ENCODE measurements around the gene SKI.
"Not testable (repeated sequence)": the region's sequence is repeated elsewhere in the genome, so short reads cannot be mapped to it uniquely, and the experiment has no call there.

The SKI gene

GRCh38 chr1:2279817-2280216 is 51.7 kb downstream of the SKI start:
- DNase-seq = no peak

GRCh38 chr1:2282556-2283270 is 54.6 kb downstream of the SKI start:
- no peak for DNase-seq

- DNase-seq = no peak
Measured at GRCh38 chr1:2283371-2283990, 55.4 kb downstream of the SKI start.

DNA sequence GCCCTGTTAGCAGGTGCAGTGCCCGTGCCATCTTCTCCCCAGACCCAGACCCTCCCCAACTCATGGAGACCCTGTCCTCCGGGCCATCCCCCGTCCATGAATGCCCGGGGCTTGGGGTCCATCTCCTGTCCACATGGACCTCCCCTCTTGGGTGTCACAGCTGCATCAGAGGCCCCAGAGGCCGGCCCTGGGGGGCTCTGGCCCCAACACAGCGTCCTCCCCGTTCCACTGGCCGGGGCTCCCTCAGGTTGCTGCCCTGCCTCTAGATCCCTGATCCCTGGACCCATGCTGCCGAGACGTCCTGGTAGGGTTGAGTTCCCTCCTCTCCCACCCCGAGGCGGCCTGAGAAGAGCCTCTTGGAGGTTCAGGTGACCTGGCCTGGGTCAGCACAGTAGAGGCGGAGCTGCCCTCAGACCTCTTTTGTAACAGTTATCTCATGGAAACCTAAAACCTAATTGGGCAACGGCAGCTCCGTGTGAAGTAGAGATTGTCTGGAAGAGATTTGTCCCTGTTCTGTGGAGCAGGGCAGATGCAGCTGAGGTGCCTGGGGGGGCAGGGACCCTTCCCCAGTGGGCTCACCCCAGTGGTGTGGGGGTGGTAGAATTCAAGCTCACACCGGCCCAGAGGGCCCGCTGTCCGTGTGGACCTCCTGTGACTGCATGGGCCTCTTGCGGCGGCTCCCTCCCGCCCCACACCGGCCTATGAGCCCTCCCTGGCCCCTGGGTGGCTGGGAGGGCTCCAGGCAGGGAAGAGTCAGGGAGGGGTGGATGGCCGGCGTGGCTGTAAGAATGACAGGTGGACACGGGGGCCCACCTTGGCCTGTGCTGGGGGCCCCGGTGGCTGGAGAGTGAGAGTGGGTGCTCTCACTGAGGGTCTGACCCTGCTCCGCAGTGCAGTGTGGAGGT is 56.1 kb downstream of the SKI start:
- no peak for DNase-seq

GRCh38 chr1:2284932-2285331 is 56.8 kb downstream of the SKI start:
- no peak for DNase-seq

DNA sequence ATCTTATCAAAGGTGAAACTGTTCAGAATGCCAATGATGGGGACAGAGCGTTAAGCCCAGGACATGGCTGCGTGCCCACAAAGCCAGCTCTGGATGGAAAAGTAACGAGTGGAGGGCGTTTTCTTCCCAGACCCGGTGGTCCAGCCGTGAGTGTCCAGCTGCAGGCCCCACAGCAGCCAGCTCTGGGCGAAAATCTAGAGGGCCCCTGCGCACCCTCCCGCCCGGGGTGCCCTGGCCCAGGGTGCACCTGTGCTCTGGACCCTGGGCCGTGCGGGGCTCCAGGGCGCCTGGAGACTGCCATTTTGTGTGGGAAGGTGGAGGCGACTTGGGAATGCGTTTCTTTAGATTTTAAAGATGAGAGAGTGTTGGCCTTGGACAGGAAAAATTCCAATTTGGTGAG is 58.8 kb downstream of the SKI start:
- DNase-seq = no peak

DNA sequence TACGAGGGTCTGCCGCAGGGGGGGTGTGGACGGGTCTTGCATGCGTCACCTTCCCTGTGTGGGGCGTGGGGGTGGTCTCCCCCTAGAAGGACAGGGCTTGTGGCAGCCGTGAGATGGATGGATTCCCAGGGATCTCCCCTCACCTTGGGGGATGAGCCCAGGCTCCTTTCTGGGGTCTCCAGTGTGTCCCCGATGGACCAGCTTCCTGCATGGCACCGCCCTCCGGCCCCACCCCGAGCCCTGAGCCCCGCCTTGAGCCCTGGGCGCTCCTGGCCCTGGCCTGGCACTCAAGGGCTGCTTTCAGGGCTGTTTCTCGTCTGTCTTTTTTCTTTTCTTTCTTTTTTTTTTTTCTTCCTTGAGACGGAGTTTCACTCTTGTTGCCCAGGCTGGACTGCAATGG is 59.5 kb downstream of the SKI start:
- DNase-seq = no peak

DNA sequence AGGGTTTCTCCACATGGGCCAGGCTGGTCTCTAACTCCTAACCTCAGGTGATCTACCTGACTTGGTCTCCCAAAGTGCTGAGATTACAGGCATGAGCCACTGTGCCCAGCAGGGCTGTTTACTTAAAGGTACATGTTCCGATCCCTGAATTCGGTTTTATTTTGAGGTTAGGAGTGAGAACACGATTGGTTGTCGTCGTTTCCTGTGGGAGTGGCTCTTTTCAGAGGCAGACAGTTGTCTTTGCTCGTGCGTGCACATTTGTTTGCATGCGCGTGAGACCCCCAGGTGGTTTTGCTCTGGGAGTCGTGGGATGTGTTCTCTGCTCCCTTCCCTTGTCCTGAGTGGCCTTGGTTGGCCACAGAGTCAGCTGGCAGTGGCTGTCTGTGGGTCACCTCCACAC is 60.2 kb downstream of the SKI start:
- DNase-seq = no peak

DNA sequence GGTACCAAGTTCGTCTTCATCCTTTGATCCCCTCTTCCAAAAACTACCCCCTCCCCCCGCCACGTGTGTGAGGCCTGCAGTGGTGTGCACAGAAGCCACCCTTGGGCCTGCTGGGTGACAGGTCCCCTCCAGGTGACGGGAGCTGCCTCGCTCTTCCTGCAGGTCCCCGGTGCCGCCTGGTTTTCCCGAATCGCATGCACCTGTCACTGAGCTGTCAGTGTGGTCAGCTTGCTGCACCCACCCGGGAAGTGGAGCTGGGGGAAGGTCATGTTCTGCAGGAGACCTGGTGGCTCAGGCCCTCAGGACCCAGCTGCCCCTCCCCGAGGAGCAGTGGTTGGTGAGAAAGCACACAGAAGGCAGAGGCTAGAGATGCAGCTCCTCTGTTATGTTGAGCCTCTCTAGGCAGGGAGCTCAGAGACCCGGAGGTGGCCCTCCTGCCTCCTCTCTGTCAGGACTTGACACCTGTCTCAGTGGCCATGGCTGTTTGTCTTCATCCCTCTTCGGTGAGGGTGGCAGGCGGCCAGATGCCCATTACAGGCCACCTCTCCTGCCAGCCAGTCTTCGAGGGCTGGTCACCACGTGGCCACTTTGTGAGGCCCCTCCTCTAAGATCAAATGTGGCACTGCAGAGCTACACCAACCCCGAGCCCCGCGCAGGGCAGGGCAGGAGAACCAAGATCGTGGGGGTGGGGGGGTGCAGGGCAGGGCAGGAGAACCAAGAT is 60.9 kb downstream of the SKI start:
- DNase-seq = no peak

DNA sequence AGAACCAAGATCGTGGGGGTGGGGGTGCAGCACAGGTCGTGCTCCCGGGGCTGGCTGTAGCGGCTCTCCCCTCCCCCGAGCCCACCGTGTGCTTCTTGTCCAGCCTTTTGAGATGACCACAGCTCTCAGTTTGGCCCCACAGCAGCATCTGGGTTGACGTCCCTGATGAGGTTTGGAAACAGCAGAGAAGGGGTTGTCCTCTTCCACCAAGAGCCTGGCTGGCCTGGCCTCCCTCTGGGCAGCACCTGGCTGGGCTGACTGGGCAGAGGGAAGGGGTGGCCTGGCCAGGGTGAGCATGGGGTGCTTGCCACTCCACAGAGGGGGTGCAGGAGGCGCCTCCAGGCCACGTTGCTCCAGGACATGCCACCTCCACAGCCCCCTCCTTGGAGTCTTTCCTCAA is 61.5 kb downstream of the SKI start:
- no peak for DNase-seq

DNA sequence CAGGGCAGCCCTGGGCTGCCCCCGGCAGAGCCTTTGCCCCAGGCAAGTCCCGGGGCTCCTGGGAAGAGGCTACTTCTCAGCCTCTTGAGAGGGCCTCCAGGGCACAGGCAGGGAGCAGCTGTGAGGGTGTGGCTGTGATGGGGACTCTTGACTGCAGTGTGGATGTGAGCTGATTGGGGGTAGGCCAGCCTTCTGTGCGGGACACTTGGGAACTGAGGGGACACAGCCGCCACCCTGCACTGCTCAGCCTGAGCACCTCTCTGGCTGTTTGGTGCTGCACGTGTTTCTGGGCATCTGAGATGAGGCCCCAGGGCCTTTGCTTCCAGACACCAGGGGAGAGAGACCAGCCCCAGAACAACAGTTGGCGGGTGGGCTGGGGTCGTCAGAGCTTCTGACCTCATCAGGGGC is 62.1 kb downstream of the SKI start:
- DNase-seq = no peak

DNA sequence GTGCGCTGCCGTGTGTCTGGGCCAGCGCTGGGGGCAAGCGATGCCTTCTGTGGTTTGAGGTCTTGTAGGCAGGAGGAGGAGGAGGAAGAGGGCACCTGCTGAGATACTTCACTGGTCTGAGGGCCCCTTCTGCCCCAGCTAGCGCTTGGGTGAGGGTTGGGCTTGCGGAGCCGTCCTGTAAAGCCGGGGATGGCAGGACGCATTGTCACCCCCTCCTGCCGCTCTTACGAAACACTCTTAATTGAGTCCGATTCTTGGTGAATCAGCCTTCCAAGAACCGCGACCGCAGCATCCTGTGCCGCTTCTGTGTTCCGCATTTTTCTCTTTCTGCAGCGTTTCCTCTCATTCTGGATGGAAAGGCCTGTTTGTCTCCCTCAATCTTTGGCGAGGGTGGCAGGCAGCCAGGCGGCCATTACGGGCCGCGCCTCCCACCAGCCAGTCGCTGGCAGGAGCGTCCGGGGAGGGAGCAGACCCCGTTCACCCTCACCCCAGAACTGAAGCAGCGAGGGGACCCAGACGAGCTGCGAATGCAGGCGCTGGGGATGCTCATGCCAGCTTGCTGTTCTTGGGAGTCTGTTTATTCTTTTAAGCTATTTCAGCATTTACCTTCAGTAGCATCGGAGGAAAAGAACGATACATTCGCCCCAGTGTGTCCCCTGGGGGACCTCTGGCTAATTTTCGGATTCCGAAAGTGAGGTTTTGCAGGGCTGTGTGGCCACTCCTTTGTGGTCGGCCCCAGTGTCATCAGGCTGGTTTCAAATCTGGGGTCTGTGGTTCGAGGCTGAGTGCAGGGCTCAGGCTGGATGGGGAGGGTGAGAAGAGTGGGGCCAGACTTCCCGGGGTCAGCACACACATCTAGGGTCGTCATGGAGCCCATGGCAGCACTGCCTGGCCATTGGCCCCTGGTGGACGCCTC is 62.7 kb downstream of the SKI start:
- DNase-seq = peak; percentile 70

- DNase-seq = no peak
Measured at GRCh38 chr1:2291577-2291976, 63.5 kb downstream of the SKI start.

DNA sequence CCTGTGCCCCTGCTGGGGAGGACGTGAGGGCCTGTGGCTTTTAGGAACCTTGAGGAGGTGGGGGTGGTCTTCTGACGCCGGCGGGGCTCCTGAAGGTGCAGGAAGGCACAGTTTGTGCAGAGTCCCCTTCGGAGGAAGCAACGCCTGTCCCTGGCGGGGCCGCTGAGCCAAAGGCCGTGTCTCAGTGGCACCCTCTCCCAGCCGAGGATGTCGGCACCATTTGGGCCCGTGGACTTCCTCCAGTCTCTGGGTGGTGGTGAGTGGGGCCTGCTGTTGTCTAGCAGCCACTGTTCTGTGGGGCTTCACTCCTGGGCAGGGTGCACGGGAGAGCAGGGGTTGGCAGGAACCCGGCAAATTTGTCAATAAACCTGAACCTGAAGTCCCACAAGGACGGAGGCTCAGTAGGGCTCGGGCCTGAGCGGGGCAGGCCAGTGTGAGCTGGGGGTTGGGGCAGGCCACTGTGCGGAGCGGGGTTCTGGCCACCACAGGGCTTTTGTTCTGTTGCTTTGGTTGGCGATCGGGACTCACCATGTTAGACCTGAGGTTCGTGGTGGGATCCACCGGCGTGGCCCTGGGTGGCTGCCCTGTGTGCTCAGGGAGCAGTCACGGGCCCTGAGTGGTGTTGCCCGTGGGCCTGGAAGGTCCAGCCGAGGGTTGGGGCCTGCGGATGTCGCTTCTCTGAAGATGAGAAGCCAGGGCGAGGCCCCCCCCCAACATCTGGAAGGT is 64.8 kb downstream of the SKI start:
- DNase-seq = no peak

DNA sequence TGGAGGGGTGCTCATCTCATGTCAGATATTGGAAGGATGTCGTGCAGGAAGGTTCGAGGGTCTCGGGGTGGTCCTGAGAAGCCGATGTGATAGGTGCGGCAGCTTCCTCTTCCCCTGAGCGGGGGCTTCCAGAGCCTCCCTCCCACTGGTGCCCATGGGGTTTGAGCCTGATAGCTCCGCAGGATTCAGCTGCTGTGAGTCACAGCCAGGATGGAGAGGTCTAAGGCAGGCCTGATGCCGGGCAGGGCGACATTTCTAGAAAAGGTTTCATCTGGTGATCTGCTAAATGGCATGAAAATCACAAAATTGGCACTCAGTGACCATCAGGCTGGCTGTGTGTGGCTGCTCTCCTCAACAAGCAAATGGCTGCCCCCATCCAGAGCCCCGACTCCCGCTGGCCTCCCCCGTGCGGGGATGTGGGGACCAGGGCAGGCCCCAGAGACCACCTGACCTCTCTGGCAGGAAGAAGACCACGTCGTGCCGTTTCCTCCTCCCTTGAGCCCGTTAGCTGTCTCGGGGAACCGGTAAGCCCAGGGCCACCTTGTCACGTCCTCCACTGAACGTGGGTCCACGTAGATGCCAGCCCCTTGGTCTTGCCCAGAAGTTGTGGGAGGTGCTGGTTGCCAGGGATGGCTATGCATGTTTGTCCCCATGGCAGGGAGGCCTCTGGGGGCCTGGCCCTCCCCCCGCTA is 66.1 kb downstream of the SKI start:
- DNase-seq = no peak

DNA sequence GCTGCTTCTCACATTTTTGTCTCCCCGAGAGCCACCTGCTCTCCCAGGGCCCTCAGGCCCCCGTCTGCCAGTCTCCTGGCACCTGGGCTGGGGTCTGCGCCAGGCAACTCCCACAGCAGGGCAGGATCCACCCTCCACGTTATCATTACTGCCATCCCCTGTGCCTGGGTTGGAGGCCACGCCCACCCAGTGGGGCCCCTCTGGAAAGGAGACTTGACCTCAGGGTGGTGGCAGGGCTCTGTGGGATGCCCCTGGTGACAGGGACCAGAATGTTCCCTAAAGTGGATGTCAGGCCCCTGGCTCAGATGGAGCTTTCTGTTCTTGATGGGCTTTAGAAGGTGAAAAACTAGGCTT is 66.6 kb downstream of the SKI start:
- DNase-seq = no peak

GRCh38 chr1:2295526-2295925 is 67.4 kb downstream of the SKI start:
- no peak for DNase-seq

GRCh38 chr1:2296211-2296610 is 68.1 kb downstream of the SKI start:
- not testable (repeated sequence) for DNase-seq

- no peak for DNase-seq
Measured at GRCh38 chr1:2296614-2297013, 68.5 kb downstream of the SKI start.

DNA sequence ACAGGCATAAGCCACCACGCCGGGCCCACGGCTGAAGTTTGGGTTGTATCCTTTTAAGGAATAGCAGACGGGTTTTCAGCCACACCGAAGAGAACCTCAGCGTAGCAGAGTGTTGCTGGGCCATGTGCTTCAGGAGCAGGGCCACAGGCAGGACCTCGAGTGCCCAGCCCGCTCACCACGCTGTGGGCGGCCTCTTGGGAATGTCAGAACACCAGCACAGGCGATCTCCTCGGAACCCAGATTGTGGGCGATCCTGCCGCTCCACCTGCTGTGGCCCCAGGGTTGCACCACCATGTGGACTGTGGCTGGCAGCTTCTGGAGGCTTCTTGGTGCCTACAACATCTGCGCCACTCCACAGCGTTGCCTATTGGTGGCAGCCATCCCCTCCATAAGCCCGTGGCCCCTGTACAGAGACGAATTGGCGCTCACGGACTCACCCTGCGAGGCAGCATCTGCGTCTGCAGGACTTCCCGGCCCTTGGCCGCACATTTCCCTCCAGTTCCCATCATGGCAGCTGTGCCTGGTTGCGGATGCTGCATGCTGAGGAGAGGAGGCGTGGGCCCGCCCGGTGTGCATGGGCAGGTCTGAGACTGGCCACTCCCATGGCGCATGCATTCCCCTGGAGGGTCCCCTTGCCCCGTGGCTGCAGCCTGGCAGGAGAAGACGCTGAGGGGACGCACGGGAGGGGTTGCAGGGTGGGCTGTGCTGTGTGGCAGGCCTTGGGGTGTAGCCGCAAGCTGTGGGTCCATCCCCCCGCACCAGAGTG is 69.3 kb downstream of the SKI start:
- no peak for DNase-seq
